Activated naive CD8-positive, alpha-beta T cell treated with anti-CD3 and anti-CD28 coated beads, Interleukin-2, amount 50 U/mL, for 16 hours (primary cell): ENCODE measurements around the gene LTB4R.

ENCODE experiments used
- DNase-seq: peaks from one replicate; pipeline ENCODE4 v3.0.0-alpha.2; 2020; ENCODE audit warnings: low read depth, low spot score

Gene LTB4R

GRCh38 chr14:24310646-24311604 lies at the start of gene LTB4R:
Gene LTB4R (plus strand): TSS chr14:24311502. CDS start chr14:24315652, 4,150 bp downstream.
- DNase-seq: no peak

- DNase-seq: no peak
Observed at GRCh38 chr14:24261969-24262327, 49.4 kb upstream of the LTB4R start.

- no peak for DNase-seq
Observed at GRCh38 chr14:24262821-24263733, 48.2 kb upstream of the LTB4R start, which contains the start of gene TGM1. Gene TGM1 (minus strand): TSS chr14:24263177. CDS start chr14:24262352, 825 bp downstream.

DNA sequence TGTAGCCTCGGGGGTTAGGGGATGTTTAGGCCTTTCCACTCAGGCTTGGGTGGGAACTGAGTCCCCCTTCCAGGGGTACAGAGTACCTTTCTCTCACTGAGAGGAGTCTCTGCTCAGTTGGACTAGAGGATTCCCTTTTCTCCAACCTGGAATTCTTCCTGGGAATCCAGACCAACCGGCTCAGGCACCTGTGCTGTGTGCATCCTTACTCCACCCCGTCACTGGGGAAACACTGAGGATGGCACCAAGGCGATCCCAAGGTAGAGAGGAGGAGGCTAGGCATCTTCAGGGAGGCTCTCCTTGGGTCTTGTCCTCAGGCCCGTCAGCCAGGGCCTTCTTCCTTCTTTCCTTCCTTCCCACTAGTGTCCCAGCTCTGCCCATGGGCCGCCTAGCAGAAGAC lies 47.5 kb upstream of the LTB4R start:
- no peak for DNase-seq

GRCh38 chr14:24264298-24264697 lies 47.0 kb upstream of the LTB4R start:
- no peak for DNase-seq

DNA sequence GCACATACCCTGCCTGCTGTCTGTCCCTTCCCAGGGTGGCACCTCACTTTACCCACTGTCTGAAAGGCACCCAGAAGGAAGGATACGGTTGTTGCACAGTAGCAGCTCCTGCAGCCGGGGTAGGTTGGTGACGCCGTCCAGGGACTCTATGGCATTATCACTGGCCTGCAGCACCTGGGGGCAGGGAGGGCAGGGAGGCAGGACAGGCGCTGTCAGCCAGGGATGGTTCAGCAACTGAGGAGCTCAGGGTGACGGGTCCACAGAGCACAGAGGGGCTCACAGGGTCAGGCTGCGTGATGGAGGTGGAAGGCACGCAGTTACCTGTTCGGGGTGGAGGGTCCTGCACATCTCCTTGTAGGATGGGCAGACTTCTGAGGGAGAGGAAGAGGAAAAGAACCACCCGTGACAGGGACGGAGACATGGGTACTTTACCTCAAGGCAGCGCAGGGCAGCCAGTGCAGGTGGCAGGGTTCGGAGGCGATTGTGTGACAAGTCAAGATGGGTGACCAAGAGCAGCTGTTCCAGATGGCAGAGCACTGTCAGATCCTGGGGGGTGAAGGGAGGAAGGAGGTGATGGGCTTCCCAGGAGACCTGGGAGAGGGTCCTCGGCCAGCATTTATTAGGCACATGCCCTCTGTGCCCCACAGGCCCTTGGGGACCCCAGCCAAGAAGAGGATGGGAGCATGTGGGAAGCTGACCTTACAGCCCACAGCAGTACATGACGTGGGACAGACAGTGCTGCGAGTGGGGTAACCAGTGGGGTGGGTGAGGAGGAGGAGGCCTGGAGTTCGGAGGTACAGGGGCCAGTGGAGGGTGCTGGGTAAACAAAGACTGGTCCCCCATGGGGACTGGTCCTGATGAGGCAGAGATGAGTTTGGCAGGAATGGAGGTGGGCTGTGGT lies 44.7 kb upstream of the LTB4R start:
- no peak for DNase-seq

DNA sequence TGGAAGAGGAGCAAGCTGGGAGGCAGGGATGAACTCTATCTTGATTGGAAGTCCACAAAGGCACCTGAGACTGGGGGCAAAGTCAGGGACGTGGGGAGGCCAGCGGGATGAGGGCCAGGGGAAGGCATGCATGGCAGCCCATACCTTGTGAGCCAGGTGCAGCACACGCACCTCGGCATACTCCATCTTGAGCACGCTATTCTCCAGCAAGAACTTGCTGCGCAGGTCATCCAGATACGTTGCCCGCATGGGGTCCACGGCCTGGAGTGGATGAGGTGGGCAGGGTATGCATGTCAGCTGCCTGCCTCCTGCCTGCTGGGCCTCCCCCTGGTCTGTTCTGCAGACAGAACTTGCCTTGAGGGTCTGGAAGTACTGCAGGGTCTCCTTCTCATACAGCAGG lies 43.8 kb upstream of the LTB4R start:
- no peak for DNase-seq

DNA sequence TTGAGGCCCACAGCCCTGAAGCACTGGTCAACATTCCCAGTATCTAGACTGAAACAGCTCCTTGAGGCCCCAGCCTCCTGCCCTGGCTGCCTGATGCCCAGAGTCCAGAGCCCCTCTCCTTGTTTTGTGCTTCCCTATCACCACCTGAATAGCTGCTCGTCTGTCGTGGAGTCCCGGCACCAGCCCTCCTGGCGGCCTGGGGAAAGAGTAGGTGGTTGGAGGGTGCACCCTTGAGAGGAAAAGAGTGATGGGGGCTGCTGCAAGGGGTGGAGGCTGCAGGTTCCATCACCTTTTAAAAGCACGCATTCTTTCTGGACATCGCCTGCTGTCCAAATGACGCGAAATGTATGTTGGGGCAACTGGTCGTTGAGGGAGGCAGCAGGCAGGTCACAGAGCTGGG lies 43.1 kb upstream of the LTB4R start:
- DNase-seq: no peak

- DNase-seq: no peak
Observed at GRCh38 chr14:24269368-24269767, 41.9 kb upstream of the LTB4R start.

GRCh38 chr14:24269910-24270536 lies 41.3 kb upstream of the LTB4R start:
- no peak for DNase-seq

GRCh38 chr14:24270537-24271133 lies 40.7 kb upstream of the LTB4R start:
- DNase-seq: no peak

DNA sequence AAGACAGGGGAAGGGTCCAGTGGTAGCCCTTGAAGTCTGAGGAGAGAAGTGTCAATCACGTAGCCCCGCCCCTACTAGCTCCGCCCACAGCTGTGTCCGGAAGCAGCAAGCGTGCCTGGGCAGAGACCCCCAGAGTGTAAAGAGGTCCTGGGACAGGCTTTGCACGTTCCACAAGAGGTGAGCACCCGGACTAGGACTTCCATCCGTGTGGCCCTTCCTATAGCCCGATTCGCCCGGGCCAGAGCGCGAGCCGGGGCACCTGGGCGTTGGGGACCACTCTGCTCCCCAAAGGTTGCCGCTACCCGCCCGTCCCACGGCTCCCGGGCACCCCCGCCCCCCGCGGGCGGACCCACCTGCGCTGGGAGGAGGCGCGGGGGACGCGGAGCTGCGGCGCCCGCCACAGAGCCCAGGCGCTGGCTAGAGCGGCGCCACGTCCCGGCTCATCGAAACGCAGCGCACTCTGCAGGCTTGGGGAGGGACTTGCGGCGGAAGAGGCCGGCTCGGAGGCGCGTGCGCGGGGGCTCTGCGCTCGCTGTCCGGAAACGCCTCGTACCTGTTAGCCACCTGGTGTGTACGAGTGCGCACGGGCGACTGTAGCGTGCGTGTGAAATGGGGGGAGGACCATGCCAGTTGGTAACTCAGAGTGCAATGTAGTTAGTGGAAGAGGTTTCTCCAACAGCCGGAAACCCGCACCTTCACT lies 40.0 kb upstream of the LTB4R start, which contains the start of gene RABGGTA:
RABGGTA (minus strand) TSS at position 464 of the 700 bp plus-strand sequence. CDS start 482 bp downstream, outside the sequence.
- DNase-seq: peak; percentile 80

DNA sequence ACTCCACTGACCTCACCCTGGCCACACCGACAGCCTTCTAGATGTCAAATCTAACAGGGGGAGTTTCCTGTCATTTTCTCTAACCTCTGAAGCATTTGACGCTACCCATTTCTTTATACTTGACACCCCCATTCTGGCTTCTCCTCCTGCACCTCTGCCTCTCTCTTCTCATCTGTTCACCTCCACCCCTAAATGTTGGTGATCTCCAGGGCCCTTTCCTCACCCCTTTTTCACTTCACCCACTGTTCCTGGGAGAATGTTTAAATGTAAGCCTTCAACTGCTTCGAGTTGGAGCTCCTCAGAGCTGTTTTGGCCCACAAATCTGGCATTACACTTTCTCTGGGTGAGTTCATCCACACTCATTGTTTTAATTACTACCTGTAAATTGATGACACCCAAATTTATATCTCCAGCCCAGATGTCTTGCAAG lies 39.5 kb upstream of the LTB4R start:
- no peak for DNase-seq

DNA sequence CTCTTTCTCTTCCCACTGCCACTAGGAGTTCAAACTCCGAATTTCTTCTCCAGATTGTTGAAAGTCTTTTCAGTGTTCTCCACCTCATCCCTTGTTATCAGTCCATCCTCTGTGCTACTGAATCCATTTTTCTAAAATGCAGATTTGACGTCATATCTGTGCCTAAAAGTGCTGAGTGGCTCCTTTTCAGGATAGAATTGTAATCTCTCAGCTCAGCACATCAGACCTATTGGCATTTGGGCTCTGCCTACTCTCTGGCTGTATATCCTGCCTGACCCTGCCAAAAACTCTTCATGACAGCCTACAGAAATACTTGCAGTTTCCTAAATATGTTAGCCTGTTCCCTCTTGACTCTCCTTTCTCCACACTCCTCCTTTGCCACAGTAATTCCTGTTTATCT lies 38.8 kb upstream of the LTB4R start:
- no peak for DNase-seq

GRCh38 chr14:24273422-24273998 lies 37.8 kb upstream of the LTB4R start:
- no peak for DNase-seq

DNA sequence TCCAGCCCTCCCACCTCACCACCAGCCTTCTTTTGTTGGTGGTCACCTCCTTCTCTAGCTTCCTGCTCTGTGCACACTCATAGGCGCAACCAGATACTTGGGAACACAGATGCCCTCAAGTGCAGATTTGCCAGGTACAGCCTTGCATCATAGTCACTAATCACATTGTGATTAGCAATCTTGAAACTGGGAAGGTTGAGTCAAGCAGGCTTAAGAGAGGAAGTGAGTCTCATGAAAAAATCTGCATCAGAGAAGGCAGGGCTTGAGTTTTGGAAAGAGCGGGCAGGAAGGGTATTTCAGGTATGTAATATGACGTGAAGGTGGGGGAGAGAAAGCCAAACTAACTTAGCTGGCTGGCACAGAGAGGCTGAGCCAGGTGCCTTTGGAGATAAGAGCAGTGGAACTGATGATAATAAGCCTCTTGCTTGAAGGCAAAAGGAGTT lies 37.2 kb upstream of the LTB4R start:
- DNase-seq: peak; percentile 20

DNA sequence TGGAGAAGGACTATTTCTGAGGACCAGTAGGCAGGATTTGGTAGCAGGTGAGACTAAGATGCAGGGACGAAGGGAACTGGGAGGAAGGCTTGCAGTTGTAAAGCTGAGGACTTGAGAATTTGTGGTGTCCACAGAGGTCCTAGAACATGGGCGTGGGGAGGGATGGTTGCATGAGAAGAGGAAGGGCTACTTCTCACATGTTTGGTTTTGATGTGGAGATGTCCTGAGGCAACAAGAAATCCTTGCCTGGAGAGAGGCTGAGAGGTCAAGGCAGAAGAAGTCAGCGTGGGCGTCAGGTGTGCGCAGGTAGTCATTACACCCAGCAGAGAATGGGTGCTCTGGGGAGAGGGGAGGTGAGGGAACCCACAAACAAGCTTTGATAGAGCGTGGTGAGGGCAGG lies 34.2 kb upstream of the LTB4R start:
- DNase-seq: no peak

DNA sequence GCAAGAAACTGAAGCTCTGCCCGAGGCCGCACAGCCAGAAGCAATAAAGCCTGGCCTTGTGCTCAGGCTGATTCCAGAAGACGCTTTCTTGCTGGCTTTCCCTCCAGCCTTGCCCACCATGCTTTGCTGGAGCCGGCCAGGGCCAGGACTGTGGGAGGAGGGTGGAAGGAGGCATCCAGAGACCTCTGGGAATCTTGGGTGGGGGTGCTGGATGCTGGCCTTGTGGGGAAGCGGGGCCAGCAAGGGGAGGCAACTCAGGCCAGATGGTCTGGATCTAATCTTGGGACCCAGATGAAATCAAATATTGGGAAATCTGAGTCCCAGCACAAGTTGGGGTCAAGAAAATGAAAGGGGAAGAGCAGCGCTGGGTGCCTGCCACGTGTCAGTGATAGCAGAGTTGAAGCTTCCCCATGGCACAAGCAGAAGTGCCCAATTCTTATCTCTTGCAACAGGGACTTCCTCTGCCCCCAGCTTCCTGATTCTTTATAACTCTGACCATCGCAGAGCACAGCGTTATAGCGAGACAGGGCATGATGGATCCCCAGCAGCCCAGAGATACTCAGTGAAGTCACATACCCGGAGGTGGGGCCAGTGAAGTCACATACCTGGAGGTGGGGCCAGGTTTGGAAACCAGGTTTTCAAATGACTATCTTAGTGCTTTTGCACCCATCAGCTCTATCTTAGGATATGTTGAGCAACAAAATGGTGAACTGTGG lies 33.5 kb upstream of the LTB4R start:
- DNase-seq: no peak
